H9 (cell line): Measurements from ENCODE around the gene FGFBP2. TPM values are rescaled to one million over a fixed set of nuclear protein-coding genes. Genes with fewer than 3 reads are reported as not detected.

Experiments used
- DNase-seq: peaks from one replicate; pipeline ENCODE4 v3.0.0-alpha.2; 2017
- H2AFZ ChIP-seq: one replicate; pipeline ENCODE4 v1.6.1; 2013; ENCODE audit warnings: mild to moderate bottlenecking, low read length, control low read depth, moderate library complexity
- H2AK5ac ChIP-seq: 2 replicates; pipeline ENCODE4 v1.6.1; 2013; ENCODE audit warnings: low read length, control low read depth, mixed read lengths; ENCODE audit not compliant: insufficient read length
- H2BK120ac ChIP-seq: one replicate; pipeline ENCODE4 v1.6.1; 2013; ENCODE audit warnings: low read depth, mild to moderate bottlenecking, low read length, control low read depth, inconsistent platforms; ENCODE audit not compliant: poor library complexity, severe bottlenecking
- H2BK12ac ChIP-seq: 2 replicates; pipeline ENCODE4 v1.6.1; 2013; ENCODE audit warnings: low read length, control low read depth, mixed read lengths, low read depth; ENCODE audit not compliant: insufficient read length
- H2BK15ac ChIP-seq: 2 replicates; pipeline ENCODE4 v1.6.1; 2013; ENCODE audit warnings: low read depth, low read length, control low read depth
- H2BK20ac ChIP-seq: one replicate; pipeline ENCODE4 v1.6.1; 2013; ENCODE audit warnings: low read depth, mild to moderate bottlenecking, low read length, control low read depth, inconsistent platforms; ENCODE audit not compliant: poor library complexity, severe bottlenecking
- H2BK5ac ChIP-seq: 2 replicates; pipeline ENCODE4 v1.6.1; 2013; ENCODE audit warnings: low read length, control low read depth, mixed read lengths; ENCODE audit not compliant: insufficient read length
- H3K14ac ChIP-seq: 2 replicates; pipeline ENCODE4 v1.6.1; 2013; ENCODE audit warnings: low read length, control low read depth; ENCODE audit not compliant: insufficient read depth
- H3K18ac ChIP-seq: 2 replicates; pipeline ENCODE4 v1.6.1; 2013; ENCODE audit warnings: low read depth, mild to moderate bottlenecking, mixed read lengths, low read length, control low read depth; ENCODE audit not compliant: insufficient read length
- H3K23ac ChIP-seq: 2 replicates; pipeline ENCODE4 v1.6.1; 2013; ENCODE audit warnings: low read length, control low read depth, mixed read lengths, low read depth; ENCODE audit not compliant: insufficient read length
- H3K23me2 ChIP-seq: 2 replicates; pipeline ENCODE4 v1.6.1; 2013; ENCODE audit warnings: low read depth, mild to moderate bottlenecking, mixed read lengths, low read length, control low read depth; ENCODE audit not compliant: insufficient read length, poor library complexity, severe bottlenecking
- H3K27ac ChIP-seq: 2 replicates; pipeline ENCODE4 v1.5.1; 2013; ENCODE audit warnings: low read length, control low read depth, mixed read lengths, low read depth; ENCODE audit not compliant: insufficient read length
- H3K27me3 ChIP-seq: 2 replicates; pipeline ENCODE4 v1.6.1; 2013; ENCODE audit warnings: low read length, control low read depth, inconsistent platforms; ENCODE audit not compliant: insufficient read depth
- H3K4ac ChIP-seq: 2 replicates; pipeline ENCODE4 v1.6.1; 2013; ENCODE audit warnings: low read depth, mild to moderate bottlenecking, control low read depth, inconsistent platforms, low read length, moderate library complexity
- H3K4me1 ChIP-seq: 2 replicates; pipeline ENCODE4 v1.6.1; 2013; ENCODE audit warnings: low read length, control low read depth, inconsistent platforms; ENCODE audit not compliant: insufficient read depth
- H3K4me2 ChIP-seq: 2 replicates; pipeline ENCODE4 v1.6.1; 2013; ENCODE audit warnings: low read length, control low read depth, mixed read lengths; ENCODE audit not compliant: insufficient read length, insufficient read depth
- H3K56ac ChIP-seq: 2 replicates; pipeline ENCODE4 v1.6.1; 2013; ENCODE audit warnings: low read depth, mild to moderate bottlenecking, mixed read lengths, low read length, control low read depth; ENCODE audit not compliant: insufficient read length
- H3K79me1 ChIP-seq: 2 replicates; pipeline ENCODE4 v1.6.1; 2013; ENCODE audit warnings: low read depth, mild to moderate bottlenecking, moderate library complexity, low read length, control low read depth, inconsistent platforms; ENCODE audit not compliant: insufficient read depth, poor library complexity, severe bottlenecking
- H3K79me2 ChIP-seq: 2 replicates; pipeline ENCODE4 v1.6.1; 2013; ENCODE audit warnings: low read length, control low read depth, inconsistent platforms; ENCODE audit not compliant: insufficient read depth
- H3K9ac ChIP-seq: 2 replicates; pipeline ENCODE4 v1.6.1; 2013; ENCODE audit warnings: low read length, control low read depth, mixed read lengths; ENCODE audit not compliant: insufficient read length; ENCODE audit errors: extremely low read depth
- H3K9me3 ChIP-seq: one replicate; pipeline ENCODE4 v1.6.1; 2013; ENCODE audit warnings: low read depth, low read length, inconsistent platforms; ENCODE audit not compliant: control insufficient read depth
- H3T11ph ChIP-seq: one replicate; pipeline ENCODE4 v1.6.1; 2013; ENCODE audit warnings: mild to moderate bottlenecking, low read length, control low read depth, inconsistent platforms
- H4K20me1 ChIP-seq: one replicate; pipeline ENCODE4 v1.6.1; 2013; ENCODE audit not compliant: control insufficient read depth, insufficient read length, insufficient read depth
- H4K5ac ChIP-seq: 2 replicates; pipeline ENCODE4 v1.6.1; 2013; ENCODE audit warnings: low read depth, mild to moderate bottlenecking, mixed read lengths, low read length, control low read depth; ENCODE audit not compliant: insufficient read length
- H4K8ac ChIP-seq: replicated peaks from 2 replicates; pipeline ENCODE4 v1.6.1; 2013; ENCODE audit warnings: low read length, control low read depth, mixed read lengths, low read depth; ENCODE audit not compliant: insufficient read length
- H4K91ac ChIP-seq: 2 replicates; pipeline ENCODE4 v1.6.1; 2013; ENCODE audit warnings: low read depth, mild to moderate bottlenecking, moderate library complexity, mixed read lengths, low read length, control low read depth; ENCODE audit not compliant: insufficient read length
- H3K27ac Mint-ChIP-seq, 3 experiments: 2 replicates in 2 of 3; 3 replicates in 1 of 3; pipeline ENCODE4 v1.8.0; 2020 to 2021; ENCODE audit warnings: mixed read lengths in 3 of 3, mild to moderate bottlenecking in 1 of 3, moderate library complexity in 1 of 3
- H3K27me3 Mint-ChIP-seq: 2 replicates; pipeline ENCODE4 v1.8.0; 2021; ENCODE audit warnings: low read depth, mild to moderate bottlenecking, moderate library complexity, mixed read lengths
- H3K36me3 Mint-ChIP-seq, 3 experiments: 2 replicates in 2 of 3; 3 replicates in 1 of 3; pipeline ENCODE4 v1.8.0; 2020 to 2021; ENCODE audit warnings: low read depth in 3 of 3, mixed read lengths in 3 of 3; ENCODE audit not compliant: insufficient read depth in 1 of 3
- H3K4me1 Mint-ChIP-seq, 2 experiments: 2 replicates each; pipeline ENCODE4 v1.8.0; 2020; ENCODE audit warnings: mixed read lengths in 2 of 2
- H3K4me3 Mint-ChIP-seq, 2 experiments: 2 replicates in 1 of 2; 3 replicates in 1 of 2; pipeline ENCODE4 v1.8.0; 2020 to 2021; ENCODE audit warnings: mild to moderate bottlenecking in 2 of 2, mixed read lengths in 2 of 2, moderate library complexity in 1 of 2
- H3K9me3 Mint-ChIP-seq, 2 experiments: 2 replicates in 1 of 2; 3 replicates in 1 of 2; pipeline ENCODE4 v1.8.0; 2020; ENCODE audit warnings: mild to moderate bottlenecking in 2 of 2, mixed read lengths in 2 of 2, moderate library complexity in 1 of 2
- WGBS: extraction: QIAGEN DNeasy Blood & Tissue Kit; methylation state at CpG from one replicate; pipeline ENCODE4 v1.1.7; 2013; ENCODE audit warnings: missing lambda C conversion rate, low lambda C conversion rate, mixed read lengths; ENCODE audit not compliant: insufficient read length; ENCODE audit errors: extremely low coverage; 5-methylcytosine and 5-hydroxymethylcytosine counted together
- total RNA-seq: library from RNA; stranded (reverse); gene quantifications from 2 replicates; pipeline ENCODE4 v1.2.1, GENCODE V29; 2021
- TF ChIP-seq, protein P1 (sequence below): fragments of 200-600 bp; sonication (generic); conservative IDR thresholded peaks from 3 replicates; pipeline ENCODE4 v1.8.0; 2021; ENCODE audit warnings: antibody characterized with exemption, mild to moderate bottlenecking

FGFBP2 gene
- total RNA-seq, 1 experiment from 2014 or later, result not detected

DNA sequence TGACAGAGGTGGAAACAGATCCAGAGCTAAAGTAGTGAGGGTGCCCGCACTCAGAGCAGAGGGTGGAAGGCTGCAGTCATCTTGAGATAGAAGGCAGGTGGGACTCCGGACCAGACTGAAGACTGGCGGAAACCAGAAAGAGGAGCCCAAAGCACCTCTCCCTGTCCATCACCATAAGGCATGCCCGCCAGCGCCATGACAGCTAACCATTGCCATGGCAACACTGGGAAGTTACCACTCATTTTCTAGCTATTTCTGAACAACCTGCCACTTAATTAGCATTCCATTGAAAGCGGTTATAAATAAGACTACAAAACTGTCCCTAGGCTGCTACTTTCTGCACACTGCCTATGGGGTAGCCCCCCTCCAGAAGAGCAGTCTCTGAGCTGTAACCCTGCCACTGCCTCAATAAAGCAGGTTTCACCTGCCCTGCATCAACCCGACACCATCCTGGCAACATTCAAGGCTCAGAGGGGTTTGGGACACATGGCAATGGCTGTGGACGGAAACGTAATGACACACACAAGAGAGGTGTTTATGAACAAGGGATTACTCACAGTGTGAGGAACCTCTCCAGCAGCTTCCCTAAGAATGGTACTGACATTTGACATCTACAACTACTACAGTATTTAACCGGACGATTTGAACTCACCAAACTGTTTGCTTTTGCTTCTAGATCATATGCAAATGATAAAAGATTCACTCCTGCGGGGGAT, 27.8 kb upstream of the FGFBP2 start:
- Histone ChIP-seq H3K79me2 (no peaks in the 10 kb centered on the region), H2BK12ac (no peak overlapping the region), H3K23ac (no peak overlapping the region), H3K14ac (no peak overlapping the region), H2BK15ac (no peak overlapping the region), H2BK5ac (no peak overlapping the region), H3K4ac (no peak overlapping the region), H3K9me3 (no peaks in the 10 kb centered on the region), H3K56ac (no peak overlapping the region), H3K23me2 (no peaks in the 10 kb centered on the region), H4K20me1 (no peaks in the 10 kb centered on the region), H3K4me1 (no peaks in the 10 kb centered on the region), H3K18ac (no peak overlapping the region), H2BK120ac (no peak overlapping the region), H2BK20ac (no peak overlapping the region), H4K91ac (no peak overlapping the region), H2AK5ac (no peak overlapping the region), H2AFZ (no peak overlapping the region), H3K9ac (no peak overlapping the region), H4K5ac (no peak overlapping the region), H4K8ac (no peak overlapping the region), H3K4me2 (no peak overlapping the region), H3K27me3 (no peaks in the 10 kb centered on the region), H3K79me1 (no peaks in the 10 kb centered on the region), H3K27ac (no peak overlapping the region), H3T11ph (no peak overlapping the region)
- DNase-seq, result no peak
- no peaks in the 10 kb centered on the region for H3K9me3 Mint-ChIP-seq
- H3K36me3 Mint-ChIP-seq, result peaks cover 47 to 80% (median 75%) of the 10 kb centered on the region in 3 experiments
- no CpG with 5 or more reads among the region's 12 CpGs for WGBS
- H3K27ac Mint-ChIP-seq, result no peak overlapping the region; a peak in 1 of 7 replicates
- no peaks in the 10 kb centered on the region for H3K4me1 Mint-ChIP-seq
- TF ChIP-seq, protein P1, sequence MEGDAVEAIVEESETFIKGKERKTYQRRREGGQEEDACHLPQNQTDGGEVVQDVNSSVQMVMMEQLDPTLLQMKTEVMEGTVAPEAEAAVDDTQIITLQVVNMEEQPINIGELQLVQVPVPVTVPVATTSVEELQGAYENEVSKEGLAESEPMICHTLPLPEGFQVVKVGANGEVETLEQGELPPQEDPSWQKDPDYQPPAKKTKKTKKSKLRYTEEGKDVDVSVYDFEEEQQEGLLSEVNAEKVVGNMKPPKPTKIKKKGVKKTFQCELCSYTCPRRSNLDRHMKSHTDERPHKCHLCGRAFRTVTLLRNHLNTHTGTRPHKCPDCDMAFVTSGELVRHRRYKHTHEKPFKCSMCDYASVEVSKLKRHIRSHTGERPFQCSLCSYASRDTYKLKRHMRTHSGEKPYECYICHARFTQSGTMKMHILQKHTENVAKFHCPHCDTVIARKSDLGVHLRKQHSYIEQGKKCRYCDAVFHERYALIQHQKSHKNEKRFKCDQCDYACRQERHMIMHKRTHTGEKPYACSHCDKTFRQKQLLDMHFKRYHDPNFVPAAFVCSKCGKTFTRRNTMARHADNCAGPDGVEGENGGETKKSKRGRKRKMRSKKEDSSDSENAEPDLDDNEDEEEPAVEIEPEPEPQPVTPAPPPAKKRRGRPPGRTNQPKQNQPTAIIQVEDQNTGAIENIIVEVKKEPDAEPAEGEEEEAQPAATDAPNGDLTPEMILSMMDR, result no peak
- no peak overlapping the region for H3K4me3 Mint-ChIP-seq
- H3K27me3 Mint-ChIP-seq, result no peaks in the 10 kb centered on the region
